Cardiac muscle cell (in vitro differentiated cells and primary cell): ENCODE results near the gene SSU72. TPM values are rescaled to one million over a fixed set of nuclear protein-coding genes. Genes with fewer than 3 reads are reported as not detected.

Source experiments
- DNase-seq, 2 donors: peaks; one replicate each; pipeline versions ENCODE4 v3.0.0 to v3.0.0-alpha.2; 2010 to 2017; ENCODE audit warnings: low read depth in 1 of 2, low spot score in 1 of 2
- H3K27ac ChIP-seq: fragments of 200-600 bp; sonication (generic); 2 replicates; pipeline ENCODE4 v1.5.1; 2016
- H3K27me3 ChIP-seq: fragments of 200-600 bp; sonication (generic); 2 replicates; pipeline ENCODE4 v1.6.0; 2016; ENCODE audit warnings: control low read depth
- H3K36me3 ChIP-seq: fragments of 200-600 bp; sonication (generic); 2 replicates; pipeline ENCODE4 v1.5.1; 2016; ENCODE audit warnings: control low read depth
- H3K4me1 ChIP-seq: fragments of 200-600 bp; sonication (generic); 2 replicates; pipeline ENCODE4 v1.8.1; 2017; ENCODE audit warnings: low read depth, mild to moderate bottlenecking, mixed run types
- H3K4me3 ChIP-seq: fragments of 200-600 bp; sonication (generic); 2 replicates; pipeline ENCODE4 v1.5.1; 2016; ENCODE audit warnings: mild to moderate bottlenecking
- H3K9me3 ChIP-seq: fragments of 200-600 bp; sonication (generic); 2 replicates; pipeline ENCODE4 v1.5.1; 2017; ENCODE audit warnings: low read depth, mild to moderate bottlenecking, control low read depth
- polyA plus RNA-seq: library from polyadenylated mRNA; unstranded; fragments of >200 nt; fragmentation: Nextera tagmentation; extraction: Ambion mirVana; gene quantifications from 2 replicates; pipeline ENCODE4 v1.2.1, GENCODE V29; 2016
- total RNA-seq: library from RNA; depleted of rRNA; stranded (reverse); fragments of >200 nt; gene quantifications from 2 replicates; pipeline ENCODE4 v1.2.3, GENCODE V29; 2016
- TF ChIP-seq, protein P1 (sequence below): IDR thresholded peaks from 2 replicates; pipeline ENCODE4 v1.5.1; 2012; ENCODE audit warnings: low read depth, mild to moderate bottlenecking, low read length

The SSU72 gene
- total and polyA plus RNA-seq, 2 experiments from 2014 or later, result 97.3 to 202 TPM

DNA sequence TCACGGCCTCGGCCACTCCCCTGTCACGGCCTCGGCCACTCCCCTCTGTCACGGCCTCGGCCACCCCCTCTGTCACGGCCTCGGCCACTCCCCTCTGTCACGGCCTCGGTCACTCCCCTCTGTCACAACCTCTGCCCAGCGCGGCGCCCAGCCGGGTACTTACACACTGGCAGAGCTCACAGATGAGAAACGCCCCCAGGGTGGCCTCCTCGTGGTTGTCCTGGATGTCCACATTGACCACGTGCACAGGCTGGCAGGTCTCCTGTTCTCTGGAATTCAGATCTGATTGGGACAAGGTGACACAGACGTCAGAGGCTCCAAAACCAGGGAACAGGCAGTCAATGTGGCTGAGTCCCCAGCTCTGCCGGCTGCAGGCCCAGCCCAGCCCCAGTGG lies 31.0 kb downstream of the SSU72 start:
- H3K4me1 ChIP-seq, result peaks cover 3% of the 10 kb centered on the region
- no peak overlapping the region for H3K4me3 ChIP-seq
- DNase-seq, result no peak
- H3K9me3 ChIP-seq, result no peaks in the 10 kb centered on the region
- TF ChIP-seq, protein P1, sequence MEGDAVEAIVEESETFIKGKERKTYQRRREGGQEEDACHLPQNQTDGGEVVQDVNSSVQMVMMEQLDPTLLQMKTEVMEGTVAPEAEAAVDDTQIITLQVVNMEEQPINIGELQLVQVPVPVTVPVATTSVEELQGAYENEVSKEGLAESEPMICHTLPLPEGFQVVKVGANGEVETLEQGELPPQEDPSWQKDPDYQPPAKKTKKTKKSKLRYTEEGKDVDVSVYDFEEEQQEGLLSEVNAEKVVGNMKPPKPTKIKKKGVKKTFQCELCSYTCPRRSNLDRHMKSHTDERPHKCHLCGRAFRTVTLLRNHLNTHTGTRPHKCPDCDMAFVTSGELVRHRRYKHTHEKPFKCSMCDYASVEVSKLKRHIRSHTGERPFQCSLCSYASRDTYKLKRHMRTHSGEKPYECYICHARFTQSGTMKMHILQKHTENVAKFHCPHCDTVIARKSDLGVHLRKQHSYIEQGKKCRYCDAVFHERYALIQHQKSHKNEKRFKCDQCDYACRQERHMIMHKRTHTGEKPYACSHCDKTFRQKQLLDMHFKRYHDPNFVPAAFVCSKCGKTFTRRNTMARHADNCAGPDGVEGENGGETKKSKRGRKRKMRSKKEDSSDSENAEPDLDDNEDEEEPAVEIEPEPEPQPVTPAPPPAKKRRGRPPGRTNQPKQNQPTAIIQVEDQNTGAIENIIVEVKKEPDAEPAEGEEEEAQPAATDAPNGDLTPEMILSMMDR, result no peak
- H3K27me3 ChIP-seq, result no peaks in the 10 kb centered on the region
- peaks cover 6% of the 10 kb centered on the region for H3K36me3 ChIP-seq
- no peak overlapping the region for H3K27ac ChIP-seq

DNA sequence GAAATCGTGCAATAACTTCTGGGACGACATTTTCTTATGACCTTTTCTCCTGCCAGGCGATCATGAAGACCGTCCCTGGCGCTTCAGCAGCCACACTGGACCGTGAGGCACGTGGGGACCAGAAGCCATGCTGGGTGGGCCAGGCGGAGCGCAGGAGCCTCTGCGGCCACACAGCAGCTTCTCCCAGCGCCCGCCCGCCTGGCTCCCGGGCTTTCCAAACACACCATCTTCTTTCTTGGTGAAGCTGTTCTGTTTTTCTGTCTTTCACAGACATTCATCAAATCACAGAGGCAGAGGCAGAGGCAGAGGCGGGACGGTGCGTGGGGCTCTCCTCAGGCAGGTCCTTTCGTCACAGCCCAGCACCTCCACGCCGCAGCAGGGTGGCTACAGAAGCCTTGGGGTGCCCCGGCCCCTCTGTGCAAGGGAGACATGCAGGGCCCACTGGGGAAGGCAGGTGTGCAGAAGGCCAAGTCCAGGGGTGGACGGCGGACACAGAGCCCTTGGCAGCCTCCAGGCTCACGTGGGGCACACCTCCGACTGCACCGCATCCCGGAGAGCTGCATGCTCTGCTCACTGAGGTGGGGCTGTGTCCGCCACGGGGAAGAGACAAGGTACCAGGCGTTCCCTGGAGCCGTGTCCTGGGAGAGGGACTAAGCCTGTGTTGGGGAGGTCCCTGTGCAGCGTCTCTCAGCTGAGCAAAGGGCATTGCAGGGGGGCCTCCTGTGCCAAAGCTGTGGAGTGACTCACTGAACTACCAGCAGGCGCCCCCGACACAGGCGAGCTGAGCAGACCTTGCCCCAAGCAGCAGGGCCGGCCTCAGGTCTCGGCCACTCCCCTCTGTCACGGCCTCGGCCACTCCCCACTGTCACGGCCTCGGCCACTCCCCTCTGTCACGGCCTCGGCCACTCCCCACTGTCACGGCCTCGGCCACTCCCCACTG lies 31.6 kb downstream of the SSU72 start:
- no peak for DNase-seq
- TF ChIP-seq, protein P1, result no peak
- H3K9me3 ChIP-seq, result no peaks in the 10 kb centered on the region

DNA sequence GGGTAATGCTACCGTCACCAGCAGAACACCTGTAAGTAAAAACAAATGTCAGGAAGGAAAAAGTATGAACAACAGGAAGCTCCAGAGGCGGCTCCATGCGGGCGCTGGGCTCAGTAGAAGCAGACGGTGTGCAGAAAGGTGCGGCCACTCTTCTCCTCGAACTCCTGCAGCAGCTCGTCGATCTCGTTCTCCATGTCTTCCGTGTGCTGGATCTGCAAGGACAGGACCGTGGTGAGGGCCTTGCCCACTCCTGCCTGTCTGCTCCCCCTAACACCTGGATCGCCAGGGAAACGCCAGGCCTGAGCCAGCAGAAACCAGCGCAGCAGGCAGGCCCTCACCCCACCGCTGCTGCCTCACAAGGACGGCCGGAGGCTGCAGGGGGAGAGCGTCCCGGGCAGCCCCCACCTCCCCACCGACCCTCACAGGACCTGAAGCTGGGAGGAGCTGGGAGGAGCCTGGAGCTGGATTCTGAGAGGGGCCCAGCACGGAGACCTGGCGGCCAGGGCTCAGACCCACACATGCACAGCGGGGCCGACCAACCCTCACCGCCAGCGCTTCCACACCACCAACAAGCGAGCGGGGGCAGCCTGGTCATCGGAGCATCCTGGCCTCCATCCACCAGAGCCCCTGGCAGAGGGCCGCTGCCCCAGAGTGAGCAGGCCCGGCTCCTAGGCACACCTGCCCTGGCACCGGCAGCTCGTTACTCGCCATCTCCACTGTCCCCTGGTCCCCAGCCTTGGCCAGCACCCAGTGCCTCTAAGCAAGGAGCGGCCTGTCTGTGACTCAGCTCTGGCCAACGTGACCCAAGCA lies 32.5 kb downstream of the SSU72 start:
- Histone ChIP-seq H3K27me3 (no peaks in the 10 kb centered on the region), H3K27ac (no peak overlapping the region), H3K4me1 (peaks cover 3% of the 10 kb centered on the region), H3K4me3 (no peak overlapping the region), H3K9me3 (no peaks in the 10 kb centered on the region), H3K36me3 (peaks cover 6% of the 10 kb centered on the region)
- DNase-seq, result no peak
- TF ChIP-seq, protein P1, result no peak

More for the DNA sequence above, 31.6 kb downstream of the SSU72 start:
- H3K4me3 ChIP-seq, result no peak overlapping the region
- H3K36me3 ChIP-seq, result peaks cover 6% of the 10 kb centered on the region
- H3K27me3 ChIP-seq, result no peaks in the 10 kb centered on the region
- peaks cover 3% of the 10 kb centered on the region for H3K4me1 ChIP-seq
- no peak overlapping the region for H3K27ac ChIP-seq

DNA sequence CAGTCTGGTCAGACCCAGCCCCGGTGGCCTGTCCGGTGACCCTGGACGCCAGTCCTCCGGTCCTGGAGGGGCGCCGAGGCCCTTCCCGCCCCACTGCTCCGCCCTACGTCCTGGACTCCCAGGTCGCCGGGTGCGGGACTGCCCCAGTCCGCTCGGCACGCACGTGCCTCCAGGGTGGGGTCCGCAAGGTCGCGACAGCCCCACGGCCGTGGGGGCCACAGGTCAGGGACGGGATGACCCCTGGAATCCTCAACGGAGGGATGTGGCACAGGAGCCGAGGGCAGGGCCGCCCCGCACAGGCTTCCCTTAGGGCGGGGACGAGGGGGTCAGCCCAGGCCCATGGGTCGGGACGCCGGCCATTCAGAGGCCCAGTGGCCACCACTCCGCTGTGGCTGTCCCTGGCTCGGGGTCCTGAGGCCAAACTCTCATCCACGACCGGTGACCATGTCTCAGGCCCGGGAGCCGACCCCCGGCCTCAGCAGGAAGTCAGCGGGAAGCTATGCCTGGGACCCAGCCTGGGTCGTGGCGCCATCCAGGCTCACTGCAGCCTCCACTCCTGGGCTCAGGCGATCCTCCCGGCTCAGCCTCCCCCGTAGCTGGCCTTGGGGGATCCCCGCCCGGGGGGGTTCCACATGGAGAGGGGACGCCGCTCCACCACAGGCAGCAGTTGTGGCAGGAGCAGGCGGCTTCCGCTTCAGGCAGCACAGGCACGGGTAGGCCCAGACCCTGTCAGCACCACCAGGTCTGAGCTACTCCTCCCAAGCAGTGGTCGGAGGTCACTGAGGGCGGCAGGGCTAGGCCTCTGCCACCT lies 33.6 kb downstream of the SSU72 start:
- TF ChIP-seq, protein P1, result no peak
- no peak for DNase-seq
- peak overlapping the region; percentile 76 for H3K4me3 ChIP-seq
- no peaks in the 10 kb centered on the region for H3K9me3 ChIP-seq
- no peaks in the 10 kb centered on the region for H3K27me3 ChIP-seq
- H3K36me3 ChIP-seq, result peaks cover 6% of the 10 kb centered on the region
- H3K27ac ChIP-seq, result no peak overlapping the region
- peaks cover 12% of the 10 kb centered on the region for H3K4me1 ChIP-seq

DNA sequence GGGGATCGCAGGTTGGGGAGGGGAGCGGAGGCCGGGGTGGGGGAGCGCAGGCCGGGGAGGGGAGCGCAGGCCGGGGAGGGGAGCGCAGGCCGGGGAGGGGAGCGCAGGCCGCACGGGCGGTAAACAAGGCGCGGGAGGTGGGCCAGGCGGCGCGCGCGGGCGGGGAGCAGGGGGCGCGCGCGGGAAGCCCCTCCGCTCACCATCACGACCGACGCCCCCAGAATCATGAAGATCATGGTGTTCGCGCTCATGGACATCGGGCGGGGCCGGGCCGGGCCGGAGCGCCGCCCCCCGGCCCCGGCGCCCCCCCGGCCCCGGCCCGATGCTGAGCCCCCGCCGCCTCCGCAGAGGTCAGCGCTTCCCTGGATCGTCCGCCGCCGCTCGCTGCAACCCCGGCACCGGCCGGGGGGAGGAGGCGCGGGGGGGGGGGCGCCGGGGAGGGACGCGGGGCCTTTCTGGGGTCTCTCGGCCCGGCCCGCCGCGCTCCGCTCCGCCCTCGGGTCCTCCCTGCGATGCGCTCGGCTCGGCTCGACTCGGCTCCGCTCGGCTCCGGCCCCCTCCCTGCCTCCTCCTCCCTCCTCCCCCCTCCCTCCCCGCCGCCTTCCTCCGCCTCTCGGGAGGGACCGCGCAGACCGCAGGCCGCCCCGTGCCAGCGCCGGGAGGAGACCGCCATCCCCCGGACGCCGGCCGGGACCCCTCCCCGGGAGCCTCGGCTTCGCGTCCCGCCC lies 34.4 kb downstream of the SSU72 start, which contains the start of gene TMEM240:
Gene TMEM240 (minus strand): TSS at position 535 of the 728 bp plus-strand sequence. CDS start 278 bp downstream, at position 257.
- H3K4me3 ChIP-seq, result peak within 1 kb of the TSS; percentile 76
- H3K9me3 ChIP-seq, result no peaks in the 10 kb centered on the region
- peaks cover 12% of the 10 kb centered on the region for H3K4me1 ChIP-seq
- H3K27me3 ChIP-seq, result no peaks in the 10 kb centered on the region
- TF ChIP-seq, protein P1, result no peak
- DNase-seq, result peak; percentile 89
- H3K36me3 ChIP-seq, result peaks cover 6% of the 10 kb centered on the region
- peak within 1 kb of the TSS; percentile 34 for H3K27ac ChIP-seq
